ENCODE results near the gene MYL3.

The MYL3 gene

GRCh38 chr3:46869440-46869839 is 6.2 kb upstream of the MYL3 start:
- TF ChIP-seq CTCF (IDR thresholded peaks at IDR 0.05; ENCODE audit: low read depth, low read length) = no peak
- no peak for DNase-seq (ENCODE audit: extremely low read depth, low read depth)

DNA sequence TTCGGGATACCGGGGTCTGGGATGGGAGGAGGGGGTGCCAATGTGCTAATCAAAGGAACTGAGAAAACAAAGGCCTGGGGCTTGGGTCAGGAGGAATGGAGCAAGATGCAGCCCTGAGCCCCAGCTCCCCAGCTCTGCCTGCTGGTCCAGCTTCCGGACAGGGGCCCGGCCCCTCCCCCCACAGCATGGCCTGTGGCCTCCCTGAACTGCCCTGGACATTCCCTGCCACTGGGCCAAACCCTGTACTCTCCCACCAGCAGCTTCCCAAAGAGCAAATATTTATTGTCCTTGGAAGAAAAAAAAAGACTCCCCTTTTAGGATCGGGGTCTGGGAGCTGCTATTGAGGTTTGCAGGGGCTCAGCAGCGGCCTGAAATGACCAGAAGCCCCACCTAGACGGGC is 5.7 kb upstream of the MYL3 start:
- no peak for DNase-seq (ENCODE audit: extremely low read depth, low read depth)

DNA sequence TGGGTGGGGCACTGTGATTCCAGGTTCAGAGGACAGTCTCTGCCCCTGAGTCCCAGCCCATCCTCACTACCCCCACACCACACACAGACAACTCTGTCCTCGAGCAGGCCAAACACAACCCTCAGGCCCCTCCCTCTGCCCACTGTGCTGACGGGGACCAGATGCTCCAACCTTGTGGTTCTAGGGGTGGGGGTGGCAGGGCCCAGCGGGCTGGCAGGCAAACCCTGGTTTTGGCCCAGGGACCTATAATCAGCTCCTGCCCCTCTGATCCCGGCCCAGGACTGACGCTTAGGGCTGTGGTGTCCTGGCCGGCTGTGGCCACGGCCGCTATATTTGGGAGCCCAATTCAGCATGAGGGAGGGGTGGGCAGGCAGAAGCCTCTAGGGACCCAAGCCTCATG is 5.0 kb upstream of the MYL3 start:
- no peak for DNase-seq (ENCODE audit: extremely low read depth, low read depth)
- TF ChIP-seq CTCF (IDR thresholded peaks at IDR 0.05; ENCODE audit: low read depth, low read length) = no peak

More for the DNA sequence above, 5.7 kb upstream of the MYL3 start:
- no peak for TF ChIP-seq CTCF (IDR thresholded peaks at IDR 0.05; ENCODE audit: low read depth, low read length)

GRCh38 chr3:46867550-46867898 is 4.3 kb upstream of the MYL3 start:
- TF ChIP-seq CTCF (IDR thresholded peaks at IDR 0.05; ENCODE audit: low read depth, low read length) = no peak
- DNase-seq (ENCODE audit: extremely low read depth, low read depth) = no peak

DNA sequence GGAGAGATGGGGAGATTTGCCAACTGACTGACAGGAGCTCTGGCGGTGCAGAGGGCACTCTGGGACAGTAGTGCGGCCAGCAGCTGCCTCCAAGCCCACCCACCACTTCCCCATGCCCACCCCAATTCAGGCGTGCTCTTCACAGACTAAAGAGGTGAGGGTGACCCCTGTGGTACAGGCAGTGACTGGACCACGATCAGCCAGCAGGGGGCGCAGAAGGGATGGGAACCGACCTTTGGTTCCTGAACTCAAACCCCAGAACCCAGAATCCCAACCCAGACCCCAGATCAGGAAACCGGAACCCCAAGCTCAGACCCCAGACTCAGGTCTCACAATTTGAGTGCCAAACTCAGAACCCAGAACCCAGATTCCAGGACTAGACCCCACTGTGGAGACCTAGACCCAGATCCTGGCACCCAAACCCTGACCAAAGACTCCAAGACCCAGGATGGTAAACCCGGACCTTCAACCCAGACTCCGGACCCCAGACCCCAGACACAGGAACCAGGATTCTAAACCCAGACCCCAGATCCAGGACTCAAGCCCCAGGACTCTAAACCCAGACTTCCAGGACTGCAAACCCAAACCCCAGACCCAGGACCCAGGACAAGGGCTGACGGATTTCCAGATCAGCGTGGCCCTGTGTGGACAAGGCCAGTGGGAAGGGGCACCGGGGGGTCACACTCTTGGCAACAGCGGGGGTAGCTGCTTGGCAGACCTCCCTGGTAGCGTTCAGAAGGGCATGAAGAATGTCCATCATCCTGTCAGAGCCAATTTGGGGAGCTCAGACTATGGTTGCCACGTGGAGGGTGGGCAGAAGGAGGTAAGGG is 3.7 kb upstream of the MYL3 start:
- TF ChIP-seq CTCF (IDR thresholded peaks at IDR 0.05; ENCODE audit: low read depth, low read length) = peak; percentile 88
- no peak for DNase-seq (ENCODE audit: extremely low read depth, low read depth)

- TF ChIP-seq CTCF (IDR thresholded peaks at IDR 0.05; ENCODE audit: low read depth, low read length) = no peak
- no peak for DNase-seq (ENCODE audit: extremely low read depth, low read depth)
Measured at GRCh38 chr3:46866032-46866595, 2.9 kb upstream of the MYL3 start.

GRCh38 chr3:46865546-46865945 is 2.3 kb upstream of the MYL3 start:
- DNase-seq (ENCODE audit: extremely low read depth, low read depth) = no peak
- no peak for TF ChIP-seq CTCF (IDR thresholded peaks at IDR 0.05; ENCODE audit: low read depth, low read length)
